Measurements from ENCODE around the gene RAB9B. TPM values are rescaled to one million over a fixed set of nuclear protein-coding genes. Genes with fewer than 3 reads are reported as not detected.

The RAB9B gene
- total and polyA plus RNA-seq, 4 experiments from 2014 or later, result 0.15 to 0.26 (median 0.23) TPM

- no peak overlapping the region for H3K4me3 Mint-ChIP-seq
- no peaks in the 10 kb centered on the region for H3K4me1 Mint-ChIP-seq
- no peaks in the 10 kb centered on the region for H3K4me1 ChIP-seq (ENCODE audit: insufficient read depth, low read length)
- no peaks in the 10 kb centered on the region for H3K9me3 Mint-ChIP-seq
- no peaks in the 10 kb centered on the region for H3K36me3 ChIP-seq (ENCODE audit: insufficient read depth, low read length)
- H3K27me3 Mint-ChIP-seq, result peaks cover 0 to 6% of the 10 kb centered on the region in 2 donors
- H3K27me3 ChIP-seq (ENCODE audit: insufficient read depth, low read length), result no peaks in the 10 kb centered on the region
- no peak for DNase-seq
- H3K4me3 ChIP-seq (ENCODE audit: low read length in 2 of 2), result no peak overlapping the region
- no peak overlapping the region for H3K27ac Mint-ChIP-seq
- ChIA-PET POLR2A (ENCODE audit: partially characterized antibody) (no interaction called here), CTCF (ENCODE audit: partially characterized antibody) (no interaction called here)
- no peaks in the 10 kb centered on the region for H3K9me3 ChIP-seq (ENCODE audit: control insufficient read depth in 1 of 2, low read length in 2 of 2)
- H3K36me3 Mint-ChIP-seq, result no peaks in the 10 kb centered on the region
- H3K27ac ChIP-seq (ENCODE audit: low read depth, low read length), result no peak overlapping the region
- intact Hi-C loops (cut with micrococcal nuclease), result no loop called here
Measured at GRCh38 chrX:103792916-103793544, 39.0 kb downstream of the RAB9B start.

GRCh38 chrX:103791826-103792485, 40.1 kb downstream of the RAB9B start:
- Mint-ChIP-seq H3K27me3 (peaks cover 0 to 7% of the 10 kb centered on the region in 2 donors), H3K9me3 (no peaks in the 10 kb centered on the region), H3K27ac (no peak overlapping the region), H3K4me1 (no peaks in the 10 kb centered on the region), H3K4me3 (no peak overlapping the region), H3K36me3 (no peaks in the 10 kb centered on the region)
- H3K9me3 ChIP-seq (ENCODE audit: control insufficient read depth in 1 of 2, low read length in 2 of 2), result no peaks in the 10 kb centered on the region
- H3K27me3 ChIP-seq (ENCODE audit: insufficient read depth, low read length), result no peaks in the 10 kb centered on the region
- intact Hi-C loops (cut with micrococcal nuclease), result no loop called here
- no peak overlapping the region for H3K27ac ChIP-seq (ENCODE audit: low read depth, low read length)
- DNase-seq, result no peak
- no peak overlapping the region for H3K4me3 ChIP-seq (ENCODE audit: low read length in 2 of 2)
- POLR2A ChIA-PET (ENCODE audit: partially characterized antibody), result no interaction called here
- H3K4me1 ChIP-seq (ENCODE audit: insufficient read depth, low read length), result no peaks in the 10 kb centered on the region
- CTCF ChIA-PET (ENCODE audit: partially characterized antibody), result no interaction called here
- no peaks in the 10 kb centered on the region for H3K36me3 ChIP-seq (ENCODE audit: insufficient read depth, low read length)

DNA sequence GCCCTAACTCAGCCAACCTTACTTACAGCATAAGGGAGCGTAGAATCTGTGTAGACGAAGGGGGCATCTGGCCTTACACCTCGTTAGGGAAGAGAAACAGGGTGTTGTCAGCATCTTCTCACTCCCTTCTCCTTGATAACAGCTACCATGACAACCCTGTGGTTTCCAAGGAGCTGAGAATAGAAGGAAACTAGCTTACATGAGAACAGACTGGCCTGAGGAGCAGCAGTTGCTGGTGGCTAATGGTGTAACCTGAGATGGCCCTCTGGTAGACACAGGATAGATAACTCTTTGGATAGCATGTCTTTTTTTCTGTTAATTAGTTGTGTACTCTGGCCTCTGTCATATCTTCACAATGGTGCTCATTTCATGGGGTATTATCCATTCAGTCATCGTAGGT, 40.8 kb downstream of the RAB9B start:
- Mint-ChIP-seq H3K4me1 (no peaks in the 10 kb centered on the region), H3K27ac (no peak overlapping the region), H3K4me3 (peak overlapping the region in 1 of 8 donors; percentile 41), H3K27me3 (peaks cover 0 to 7% of the 10 kb centered on the region in 2 donors), H3K36me3 (no peaks in the 10 kb centered on the region), H3K9me3 (no peaks in the 10 kb centered on the region)
- intact Hi-C loops (cut with micrococcal nuclease), result no loop called here
- H3K4me3 ChIP-seq (ENCODE audit: low read length in 2 of 2), result no peak overlapping the region
- CTCF ChIA-PET (ENCODE audit: partially characterized antibody), result no interaction called here
- H3K27ac ChIP-seq (ENCODE audit: low read depth, low read length), result no peak overlapping the region
- H3K27me3 ChIP-seq (ENCODE audit: insufficient read depth, low read length), result no peaks in the 10 kb centered on the region
- POLR2A ChIA-PET (ENCODE audit: partially characterized antibody), result no interaction called here
- no peaks in the 10 kb centered on the region for H3K36me3 ChIP-seq (ENCODE audit: insufficient read depth, low read length)
- no peaks in the 10 kb centered on the region for H3K4me1 ChIP-seq (ENCODE audit: insufficient read depth, low read length)
- H3K9me3 ChIP-seq (ENCODE audit: control insufficient read depth in 1 of 2, low read length in 2 of 2), result no peaks in the 10 kb centered on the region
- no peak for DNase-seq

DNA sequence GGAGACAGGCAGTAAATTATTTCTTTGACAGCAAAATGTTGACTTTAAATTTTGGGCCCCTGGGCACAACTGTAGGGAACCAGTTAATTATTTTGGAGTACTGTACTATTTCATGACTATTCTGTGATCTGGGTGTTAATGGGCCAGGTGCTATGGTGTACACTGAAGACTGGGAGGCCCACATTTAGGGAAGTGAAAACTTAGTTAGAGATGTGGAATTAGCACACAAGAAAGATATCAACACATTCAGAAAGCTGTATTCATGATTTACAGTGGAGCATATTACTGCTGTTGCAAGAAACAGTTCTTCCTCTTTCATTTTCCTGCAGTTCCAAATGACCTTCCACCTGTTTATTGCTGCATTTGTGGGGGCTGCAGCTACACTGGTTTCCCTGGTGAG, 43.1 kb downstream of the RAB9B start:
- H3K36me3 Mint-ChIP-seq, result no peaks in the 10 kb centered on the region
- no peak overlapping the region for H3K4me3 Mint-ChIP-seq
- Histone ChIP-seq H3K9me3 (ENCODE audit: control insufficient read depth in 1 of 2, low read length in 2 of 2) (no peaks in the 10 kb centered on the region), H3K27ac (ENCODE audit: low read depth, low read length) (no peak overlapping the region), H3K4me3 (ENCODE audit: low read length in 2 of 2) (no peak overlapping the region), H3K27me3 (ENCODE audit: insufficient read depth, low read length) (no peaks in the 10 kb centered on the region), H3K4me1 (ENCODE audit: insufficient read depth, low read length) (no peaks in the 10 kb centered on the region), H3K36me3 (ENCODE audit: insufficient read depth, low read length) (no peaks in the 10 kb centered on the region)
- ChIA-PET CTCF (ENCODE audit: partially characterized antibody) (no interaction called here), POLR2A (ENCODE audit: partially characterized antibody) (no interaction called here)
- no peak for DNase-seq
- H3K27me3 Mint-ChIP-seq, result peaks cover 0 to 6% of the 10 kb centered on the region in 2 donors
- H3K9me3 Mint-ChIP-seq, result no peaks in the 10 kb centered on the region
- H3K27ac Mint-ChIP-seq, result no peak overlapping the region
- no peaks in the 10 kb centered on the region for H3K4me1 Mint-ChIP-seq
- intact Hi-C loops (cut with micrococcal nuclease), result no loop called here

- no peak overlapping the region for H3K27ac Mint-ChIP-seq
- no peaks in the 10 kb centered on the region for H3K4me1 Mint-ChIP-seq
- no peaks in the 10 kb centered on the region for H3K36me3 Mint-ChIP-seq
- no peaks in the 10 kb centered on the region for H3K9me3 Mint-ChIP-seq
- no peak for DNase-seq
- H3K4me1 ChIP-seq (ENCODE audit: insufficient read depth, low read length), result no peaks in the 10 kb centered on the region
- H3K4me3 ChIP-seq (ENCODE audit: low read length in 2 of 2), result no peak overlapping the region
- no peak overlapping the region for H3K27ac ChIP-seq (ENCODE audit: low read depth, low read length)
- H3K4me3 Mint-ChIP-seq, result no peak overlapping the region
- no peaks in the 10 kb centered on the region for H3K36me3 ChIP-seq (ENCODE audit: insufficient read depth, low read length)
- intact Hi-C loops (cut with micrococcal nuclease), result no loop called here
- ChIA-PET CTCF (ENCODE audit: partially characterized antibody) (no interaction called here), POLR2A (ENCODE audit: partially characterized antibody) (no interaction called here)
- no peaks in the 10 kb centered on the region for H3K9me3 ChIP-seq (ENCODE audit: control insufficient read depth in 1 of 2, low read length in 2 of 2)
- peaks cover 0 to 1% of the 10 kb centered on the region in 2 donors for H3K27me3 Mint-ChIP-seq
- no peaks in the 10 kb centered on the region for H3K27me3 ChIP-seq (ENCODE audit: insufficient read depth, low read length)
Measured at GRCh38 chrX:103783971-103784370, 48.1 kb downstream of the RAB9B start.

GRCh38 chrX:103783196-103783595, 48.9 kb downstream of the RAB9B start:
- CTCF ChIA-PET (ENCODE audit: partially characterized antibody), result no interaction called here
- Mint-ChIP-seq H3K9me3 (no peaks in the 10 kb centered on the region), H3K4me3 (no peak overlapping the region), H3K27ac (peak overlapping the region in 1 of 7 donors; percentile 13), H3K4me1 (no peaks in the 10 kb centered on the region), H3K36me3 (no peaks in the 10 kb centered on the region), H3K27me3 (peaks cover under 1 to 6% of the 10 kb centered on the region in 2 donors)
- Histone ChIP-seq H3K36me3 (ENCODE audit: insufficient read depth, low read length) (no peaks in the 10 kb centered on the region), H3K4me3 (ENCODE audit: low read length in 2 of 2) (no peak overlapping the region), H3K9me3 (ENCODE audit: control insufficient read depth in 1 of 2, low read length in 2 of 2) (no peaks in the 10 kb centered on the region), H3K27me3 (ENCODE audit: insufficient read depth, low read length) (no peaks in the 10 kb centered on the region), H3K4me1 (ENCODE audit: insufficient read depth, low read length) (no peaks in the 10 kb centered on the region), H3K27ac (ENCODE audit: low read depth, low read length) (no peak overlapping the region)
- POLR2A ChIA-PET (ENCODE audit: partially characterized antibody), result no interaction called here
- intact Hi-C loops (cut with micrococcal nuclease), result no loop called here
- DNase-seq, result no peak

DNA sequence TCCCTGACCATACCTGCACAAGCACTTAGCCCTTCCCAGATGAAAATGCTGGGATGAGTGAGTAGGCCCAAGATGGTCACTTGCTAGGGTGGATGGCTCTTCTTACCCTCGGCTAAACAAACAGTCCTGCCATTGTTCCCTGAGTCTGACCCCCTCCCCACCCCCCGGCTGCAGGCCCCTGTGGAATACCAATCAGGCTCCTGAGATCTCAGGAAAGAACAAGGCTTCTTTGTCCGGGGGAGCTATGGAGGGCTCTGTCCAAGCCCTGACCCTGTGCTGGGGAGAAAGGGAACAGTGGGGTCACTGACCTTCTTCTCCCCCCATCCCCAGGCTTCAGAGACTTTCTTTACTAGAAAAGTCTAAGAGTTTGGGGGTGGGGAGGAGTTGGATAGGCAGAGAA, 49.4 kb downstream of the RAB9B start:
- Histone ChIP-seq H3K4me3 (ENCODE audit: low read length in 2 of 2) (no peak overlapping the region), H3K27me3 (ENCODE audit: insufficient read depth, low read length) (no peaks in the 10 kb centered on the region), H3K36me3 (ENCODE audit: insufficient read depth, low read length) (no peaks in the 10 kb centered on the region), H3K27ac (ENCODE audit: low read depth, low read length) (no peak overlapping the region), H3K4me1 (ENCODE audit: insufficient read depth, low read length) (no peaks in the 10 kb centered on the region), H3K9me3 (ENCODE audit: control insufficient read depth in 1 of 2, low read length in 2 of 2) (no peaks in the 10 kb centered on the region)
- ChIA-PET CTCF (ENCODE audit: partially characterized antibody) (no interaction called here), POLR2A (ENCODE audit: partially characterized antibody) (no interaction called here)
- no peak overlapping the region for H3K27ac Mint-ChIP-seq
- H3K27me3 Mint-ChIP-seq, result peaks cover 1 to 7% of the 10 kb centered on the region in 2 donors
- DNase-seq, result no peak
- no peaks in the 10 kb centered on the region for H3K36me3 Mint-ChIP-seq
- H3K9me3 Mint-ChIP-seq, result no peaks in the 10 kb centered on the region
- intact Hi-C loops (cut with micrococcal nuclease), result no loop called here
- H3K4me1 Mint-ChIP-seq, result no peaks in the 10 kb centered on the region
- no peak overlapping the region for H3K4me3 Mint-ChIP-seq

All from CD4-positive, alpha-beta memory T cell (primary cell).